ENCODE measurements around the gene TXNDC17. TPM values are rescaled to one million over a fixed set of nuclear protein-coding genes. Genes with fewer than 3 reads are reported as not detected.

The TXNDC17 gene
- total and polyA plus RNA-seq, 2 of the 8 experiments (the other 6 are each of a cell fraction or from before 2014, with no cell fraction given): 182 to 410 TPM

GRCh38 chr17:6660101-6660500 lies 19.2 kb downstream of the TXNDC17 start (continued):
- TF ChIP-seq CHD7 (IDR thresholded peaks at IDR 0.05; ENCODE audit: insufficient replicate concordance, low read length) (no peak), BCL11A (IDR thresholded peaks at IDR 0.05; ENCODE audit: low read depth in 2 of 2, low read length in 2 of 2) (no peak), KDM4A (IDR thresholded peaks at IDR 0.05; ENCODE audit: low read depth, low read length, severe bottlenecking) (no peak), EGR1 (IDR thresholded peaks at IDR 0.05; ENCODE audit: borderline replicate concordance, low read depth, low read length) (no peak), POLR2A (IDR thresholded peaks at IDR 0.05; ENCODE audit: control extremely low read depth in 1 of 2, low read depth in 2 of 2, low read length in 2 of 2) (no peak), EZH2 (IDR thresholded peaks at IDR 0.05; ENCODE audit: low read depth, low read length, severe bottlenecking) (no peak), BRCA1 (IDR thresholded peaks at IDR 0.05; ENCODE audit: low read depth, low read length) (no peak), SAP30 (IDR thresholded peaks at IDR 0.05; ENCODE audit: insufficient read depth, insufficient replicate concordance, low read length) (no peak), TBP (IDR thresholded peaks at IDR 0.05; ENCODE audit: low read depth, low read length) (no peak), BACH1 (IDR thresholded peaks at IDR 0.05; ENCODE audit: low read length) (no peak), MAFK (IDR thresholded peaks at IDR 0.05; ENCODE audit: low read depth, low read length) (no peak), CBX5 (IDR thresholded peaks at IDR 0.05; ENCODE audit: low read depth, low read length) (no peak)
